GM20431 (cell line): Measurements from ENCODE around the gene CEP44.

Experiments
- in situ Hi-C: fragments of 300-500 bp; cut with MseI, MboI; formaldehyde crosslinking; loops from one replicate; pipeline ENCODE4 v1.15.0; 2020; ENCODE audit warnings: low sequenced_read_pairs; ENCODE audit not compliant: unreplicated experiment

Gene CEP44

DNA sequence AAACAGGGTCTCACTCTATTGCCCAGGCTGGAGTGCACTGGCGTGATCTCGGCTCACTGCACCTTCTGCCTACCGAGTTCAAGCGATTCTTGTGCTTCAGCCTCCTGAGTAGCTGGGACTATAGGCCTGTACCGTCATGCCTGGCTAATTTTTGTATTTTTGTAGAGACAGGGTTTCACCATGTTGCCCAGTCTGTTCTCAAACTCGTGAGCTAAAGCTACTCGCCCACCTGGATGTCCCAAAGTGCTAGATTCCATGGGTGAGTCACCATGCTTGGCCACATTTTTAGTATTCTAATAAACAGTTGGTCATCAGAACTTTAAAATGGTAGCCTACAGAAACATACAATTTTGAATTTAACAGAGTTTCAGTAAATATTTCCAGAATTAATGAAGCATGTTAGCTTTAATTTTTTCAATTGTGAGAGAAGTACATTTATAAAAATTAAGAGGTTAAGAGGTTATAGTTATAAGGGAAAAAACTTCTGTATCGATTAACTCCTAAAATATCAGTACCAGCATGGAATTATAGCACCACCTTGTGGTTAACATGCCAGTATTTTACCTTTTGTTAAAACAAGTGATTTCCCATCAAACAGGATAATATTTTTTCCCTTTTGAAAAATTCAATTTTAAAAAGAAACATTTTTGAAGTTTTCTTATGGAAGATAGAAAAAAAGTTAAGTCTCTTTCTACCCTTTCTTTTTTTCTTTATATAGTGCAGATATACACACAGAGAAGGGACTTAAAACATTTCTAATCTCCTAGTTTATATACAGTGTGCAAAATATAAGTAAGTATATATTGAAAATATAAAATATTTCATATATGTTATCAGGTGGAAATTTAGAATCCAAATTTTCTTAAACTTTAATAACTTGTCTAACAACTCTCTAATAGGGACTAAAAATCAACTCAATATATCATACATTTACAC, 35.4 kb downstream of the CEP44 start:
- in situ Hi-C loops: loop anchor here (10.0 kb wide), 1 partner anchor 104 kb away; no protein-coding TSS in a partner anchor

DNA sequence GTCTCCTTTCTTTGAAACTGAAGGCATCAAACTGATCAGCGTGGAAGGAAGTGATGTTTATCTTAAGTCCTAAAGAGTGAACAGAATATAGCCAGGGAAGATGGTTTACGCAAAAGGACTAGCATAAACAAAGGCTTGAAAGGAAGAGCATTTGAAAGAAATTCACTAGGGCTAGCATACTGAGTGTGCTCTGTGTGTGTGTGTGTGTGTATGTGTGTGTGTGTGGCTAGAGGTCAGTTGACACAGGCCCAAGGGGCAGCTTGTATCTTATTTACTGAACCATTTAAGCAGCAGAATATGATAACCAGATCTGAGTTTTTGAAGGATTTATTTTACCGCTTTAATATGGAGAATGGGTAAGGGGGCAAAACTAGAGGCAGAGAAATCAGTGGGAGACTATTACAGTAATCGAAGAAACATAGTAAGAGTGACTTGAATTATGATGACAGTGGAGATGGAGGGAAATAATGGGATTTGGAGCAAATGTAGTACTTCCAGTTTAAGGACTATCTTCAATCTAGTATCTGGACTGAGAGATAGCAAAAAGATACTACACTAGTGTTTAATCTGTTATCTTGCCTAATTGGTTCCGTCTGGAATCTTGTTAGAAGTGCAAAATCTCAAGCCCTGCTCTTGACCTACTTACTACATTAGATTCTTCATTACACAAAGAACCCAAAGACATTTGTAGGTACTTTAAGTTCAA, 36.9 kb downstream of the CEP44 start:
- in situ Hi-C loops: no loop called here

DNA sequence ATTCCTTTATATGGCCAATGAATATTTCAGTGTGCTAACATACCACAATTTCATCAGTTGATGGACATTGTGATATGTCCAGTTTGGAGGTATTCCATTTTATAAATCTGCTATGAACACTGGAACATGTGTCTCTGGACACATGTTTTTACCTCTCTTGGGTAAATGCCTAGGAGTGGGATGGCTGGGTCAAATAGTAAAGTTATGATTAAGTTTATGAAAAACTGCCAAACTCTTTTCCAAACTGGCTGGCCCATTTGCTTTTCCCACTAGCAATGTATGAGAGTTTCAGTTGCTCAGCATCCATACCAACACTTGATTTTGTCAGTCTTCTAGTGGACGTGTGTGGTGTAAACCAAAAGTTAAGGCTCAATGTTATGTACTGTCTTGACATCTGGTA, 40.5 kb downstream of the CEP44 start:
- in situ Hi-C loops: no loop called here

DNA sequence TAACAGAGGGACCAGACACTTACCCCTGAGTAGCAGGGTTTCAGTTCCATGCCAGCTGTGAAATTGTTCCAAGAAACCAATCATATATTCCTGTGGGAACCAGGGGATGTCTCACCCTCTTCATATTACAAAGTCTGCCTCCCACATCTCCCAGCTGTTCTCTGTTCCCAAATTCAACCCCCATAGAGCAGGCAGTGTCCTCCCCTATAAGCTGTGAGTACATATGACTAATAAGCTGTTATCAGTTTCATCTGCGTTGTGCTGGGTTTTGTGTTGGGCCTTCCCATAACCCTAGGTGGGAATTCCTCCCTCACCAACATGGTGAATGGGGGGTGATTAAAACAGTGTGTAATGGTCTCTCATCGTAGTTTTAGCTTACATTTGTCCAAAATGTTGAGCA, 41.0 kb downstream of the CEP44 start:
- in situ Hi-C loops: no loop called here

DNA sequence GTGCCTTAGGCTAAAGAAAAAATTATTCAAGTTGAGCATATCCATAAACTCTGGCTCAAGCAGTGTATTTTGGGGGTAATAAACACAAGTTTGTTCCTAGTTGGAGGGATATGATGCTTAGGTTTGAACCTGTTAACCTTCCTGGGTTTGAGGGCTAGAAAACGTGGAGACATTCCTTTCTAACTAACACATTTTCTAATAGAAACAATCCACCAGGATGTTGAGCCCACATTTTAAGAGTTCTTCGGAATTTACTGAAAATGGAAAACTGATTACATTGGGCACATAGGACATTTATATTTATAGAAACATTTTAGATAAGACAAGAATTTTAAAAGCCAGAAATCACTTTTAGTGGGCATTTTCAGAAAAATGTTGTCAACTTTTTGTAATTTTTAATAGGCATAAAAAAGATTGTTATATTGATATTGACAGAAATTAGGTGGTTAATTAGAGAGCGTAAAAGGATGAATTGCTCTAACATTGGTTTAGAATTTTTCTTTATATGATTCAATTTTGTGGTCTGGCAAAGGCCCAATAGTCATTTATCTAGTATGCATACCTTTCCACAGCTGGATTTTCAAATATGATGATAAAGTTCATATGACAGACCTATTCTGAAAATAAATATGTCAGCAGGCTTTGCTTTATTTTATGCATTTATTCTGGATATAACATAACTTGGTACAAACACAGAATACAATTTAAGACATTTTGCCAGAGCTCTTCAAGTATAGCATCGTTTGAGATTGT, 49.2 kb downstream of the CEP44 start:
- in situ Hi-C loops: no loop called here

DNA sequence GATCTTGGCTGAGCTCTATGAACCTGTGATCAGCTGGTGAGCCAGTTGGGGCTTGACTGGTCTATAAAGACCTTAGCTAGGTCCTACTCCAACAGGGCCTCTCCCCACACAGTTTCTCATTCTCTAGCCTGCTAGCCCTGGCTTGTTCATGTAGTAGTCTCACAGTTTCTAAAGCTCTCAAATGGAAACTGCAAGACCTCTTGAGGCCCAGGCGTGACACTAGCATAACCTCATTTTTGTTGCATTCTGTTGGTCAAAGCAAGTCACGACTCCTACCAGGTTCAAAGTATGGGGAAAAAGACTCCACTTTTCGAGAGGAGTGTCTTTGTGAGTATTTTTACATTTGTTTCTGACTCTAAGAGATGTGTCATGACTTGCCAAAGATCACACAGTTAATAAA, 50.9 kb downstream of the CEP44 start:
- in situ Hi-C loops: no loop called here

DNA sequence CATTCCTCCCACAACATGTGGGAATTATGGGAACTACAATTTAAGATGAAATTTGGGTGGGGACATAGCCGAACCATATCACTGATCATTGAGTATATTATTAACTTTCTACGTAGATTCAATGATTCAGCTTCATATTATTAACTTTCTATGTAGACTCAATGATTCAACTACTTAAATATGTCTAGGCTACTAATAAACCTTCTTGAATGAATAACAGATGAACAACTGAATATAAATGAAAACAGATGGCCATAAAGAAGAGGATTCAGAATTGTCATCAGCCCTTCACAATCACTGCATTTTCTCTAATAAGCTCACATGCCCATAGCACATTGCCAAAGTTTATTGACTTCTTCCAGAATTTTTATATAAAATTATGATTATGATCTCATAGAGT, 57.0 kb downstream of the CEP44 start:
- in situ Hi-C loops: no loop called here

DNA sequence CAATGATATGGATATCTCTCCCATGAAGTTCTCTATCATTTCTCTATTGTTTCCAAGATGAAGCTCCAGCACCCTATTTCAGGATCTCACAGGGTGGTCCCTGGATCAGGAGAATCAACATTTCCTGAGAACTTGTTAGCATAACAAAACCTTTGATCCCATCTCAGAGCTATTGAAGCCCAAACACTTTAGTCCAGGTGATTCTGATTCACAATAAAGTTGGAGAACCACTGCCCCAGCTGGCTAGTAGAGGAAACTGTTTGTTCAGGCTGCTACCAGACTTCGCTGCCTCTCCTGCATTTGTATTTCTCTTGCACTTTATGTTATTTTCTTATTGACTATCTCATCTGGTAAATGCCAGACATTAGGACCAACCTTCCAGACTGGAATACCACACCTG, 65.4 kb downstream of the CEP44 start:
- in situ Hi-C loops: no loop called here

DNA sequence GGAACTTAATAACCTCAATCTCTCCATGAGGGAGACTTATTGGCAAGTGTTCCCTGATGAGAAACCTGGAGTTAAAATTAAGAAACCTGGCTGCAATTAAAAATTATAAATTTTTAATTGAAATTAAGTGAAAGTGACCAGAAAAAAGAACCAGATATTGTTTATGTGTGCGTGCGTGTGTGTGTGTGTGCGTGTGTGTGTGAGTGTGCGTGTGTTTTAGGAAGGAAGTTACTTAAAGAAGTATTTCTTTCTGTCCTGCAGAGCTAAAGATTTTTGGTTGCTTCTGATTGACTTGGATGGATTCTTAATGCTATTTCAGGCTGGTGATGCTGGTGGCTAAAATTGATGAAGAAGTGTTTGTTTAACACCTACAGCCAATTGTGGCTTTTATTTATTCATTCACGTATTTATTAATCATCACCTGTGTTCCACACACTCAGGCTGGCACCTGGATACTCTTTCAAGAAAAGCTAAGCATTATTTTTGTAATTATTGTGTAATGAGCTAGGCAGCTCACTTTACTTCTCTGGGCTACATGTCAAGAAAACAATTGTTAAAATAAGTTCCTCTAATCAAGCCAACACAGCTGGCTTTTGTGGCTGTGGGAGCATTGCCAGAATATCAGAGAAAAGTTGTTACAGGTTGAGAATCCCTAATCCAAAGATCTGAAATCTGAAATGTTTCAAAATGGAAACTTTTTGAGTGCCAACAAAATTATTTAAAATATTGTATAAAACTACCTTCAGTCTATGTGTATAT, 68.5 kb downstream of the CEP44 start:
- in situ Hi-C loops: loop anchor here (25.0 kb wide), 2 partner anchors 285 to 360 kb away; no protein-coding TSS in a partner anchor

DNA sequence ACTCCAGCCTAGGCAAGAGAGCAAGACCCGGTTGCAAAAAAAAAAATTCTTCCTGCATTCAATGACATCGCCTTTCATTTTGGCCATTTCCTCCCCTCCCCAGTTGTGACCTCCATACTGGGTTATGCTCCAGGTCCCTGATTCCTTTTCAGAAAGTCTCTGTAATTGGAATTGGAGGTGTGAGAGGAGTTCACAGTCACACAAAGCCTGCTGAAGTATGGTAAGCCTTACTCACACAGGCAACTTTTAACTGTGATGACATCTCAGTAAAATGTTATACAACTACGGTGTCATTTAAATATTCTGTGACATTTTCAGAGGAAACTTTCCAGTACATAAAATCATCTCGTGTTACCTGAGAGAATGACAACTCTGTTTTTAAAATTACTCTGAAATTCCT, 73.6 kb downstream of the CEP44 start:
- in situ Hi-C loops: loop anchor here (25.0 kb wide), 2 partner anchors 280 to 355 kb away; no protein-coding TSS in a partner anchor

DNA sequence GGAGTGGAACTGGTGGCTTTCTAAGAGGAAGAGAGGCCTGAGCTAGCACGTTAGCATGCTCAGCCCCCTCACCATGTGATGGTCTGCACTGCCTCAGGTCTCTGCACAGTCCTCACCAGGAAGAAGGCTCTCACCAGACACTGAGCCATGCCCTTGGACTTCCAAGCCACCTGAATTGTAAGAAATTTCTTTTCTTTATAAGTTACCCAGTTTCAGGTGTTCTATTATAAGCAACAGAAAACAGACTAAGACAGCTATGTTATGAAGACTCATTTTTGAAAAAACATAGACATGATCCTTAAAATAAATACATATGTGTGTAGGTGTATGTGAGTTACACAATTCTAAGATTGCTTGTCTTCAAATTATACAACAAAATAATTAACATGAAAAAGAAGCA, 74.7 kb downstream of the CEP44 start:
- in situ Hi-C loops: loop anchor here (25.0 kb wide), 2 partner anchors 279 to 354 kb away; no protein-coding TSS in a partner anchor

DNA sequence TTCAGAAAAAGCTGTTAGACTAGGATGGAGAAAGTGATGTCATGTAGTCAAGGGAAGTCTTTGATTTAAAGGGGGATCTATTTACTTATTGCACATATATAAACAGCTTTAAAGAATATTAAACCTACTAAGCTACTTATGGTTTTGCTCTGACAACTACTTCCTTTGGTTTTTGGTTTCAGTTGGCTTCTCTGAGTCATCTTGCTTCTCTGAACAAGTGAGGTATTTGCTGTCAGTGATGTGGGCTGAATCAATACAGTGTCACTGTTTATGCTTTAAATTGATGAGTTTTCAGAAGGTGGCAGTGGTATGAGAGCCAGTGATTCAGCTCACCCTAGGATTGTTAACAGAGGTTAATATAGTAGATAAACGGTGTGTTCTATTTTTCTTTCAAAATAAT, 75.1 kb downstream of the CEP44 start:
- in situ Hi-C loops: loop anchor here (25.0 kb wide), 2 partner anchors 278 to 353 kb away; no protein-coding TSS in a partner anchor

DNA sequence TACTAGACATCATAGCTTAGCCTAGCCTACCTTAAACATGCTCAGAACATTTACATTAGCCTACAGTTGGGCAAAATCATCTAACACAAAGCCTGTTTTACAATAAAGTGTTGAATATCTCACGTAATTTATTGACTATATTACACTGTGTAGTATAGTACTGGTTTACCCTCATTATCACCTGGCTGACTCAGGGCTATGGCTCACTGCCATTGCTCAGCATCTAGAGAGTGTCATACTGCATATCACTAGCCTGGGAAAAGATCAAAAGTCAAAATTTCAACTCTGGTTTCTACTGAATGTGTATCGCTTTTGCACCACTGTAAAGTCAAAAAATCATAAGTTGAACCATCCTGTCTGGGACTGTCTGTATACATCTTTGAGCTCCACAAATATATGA, 78.6 kb downstream of the CEP44 start:
- in situ Hi-C loops: loop anchor here (25.0 kb wide), 2 partner anchors 275 to 350 kb away; no protein-coding TSS in a partner anchor

DNA sequence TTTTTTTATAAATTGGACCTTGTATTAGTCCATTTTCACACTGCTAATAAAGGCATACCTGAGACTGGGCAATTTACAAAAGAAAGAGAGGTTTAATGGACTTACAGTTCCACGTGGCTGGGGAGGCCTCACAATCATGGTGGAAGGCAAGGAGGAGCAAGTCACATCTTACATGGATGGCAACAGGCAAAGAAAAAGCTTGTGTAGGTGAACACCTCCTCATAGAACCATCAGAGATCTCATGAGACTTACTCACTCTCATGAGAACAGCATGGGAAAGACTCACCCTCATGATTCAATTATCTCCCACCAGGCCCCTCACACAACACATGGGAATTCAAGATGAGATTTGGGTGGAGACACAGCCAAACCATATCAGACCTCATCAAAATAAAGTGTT, 80.1 kb downstream of the CEP44 start:
- in situ Hi-C loops: loop anchor here (25.0 kb wide), 2 partner anchors 274 to 349 kb away; no protein-coding TSS in a partner anchor

DNA sequence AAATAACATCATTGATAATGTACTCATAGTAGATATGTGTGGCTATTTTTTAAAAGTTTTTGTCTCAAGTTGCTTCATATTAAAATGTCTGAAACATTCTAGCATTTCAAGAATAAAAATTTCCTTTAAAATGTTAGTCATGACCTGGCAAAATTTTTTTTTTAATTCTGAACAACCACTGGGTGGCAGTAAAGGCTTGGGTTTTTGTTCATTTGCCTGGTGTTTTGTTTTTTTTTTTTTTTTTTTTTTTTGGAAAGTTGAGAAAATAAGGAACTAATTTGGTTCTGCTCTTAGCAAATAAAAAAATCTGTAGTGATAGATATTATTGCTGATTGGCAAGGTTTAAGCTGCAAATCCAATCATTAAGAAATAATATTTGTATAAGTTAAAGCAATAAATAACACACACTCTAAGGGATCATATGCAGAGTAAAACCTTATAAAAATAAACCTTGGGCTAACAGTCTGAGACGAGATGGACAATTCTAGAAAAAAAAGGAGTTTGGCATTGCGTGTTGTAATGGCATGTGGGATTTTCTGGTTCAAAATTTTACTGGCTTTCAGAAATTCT, 81.4 kb downstream of the CEP44 start:
- in situ Hi-C loops: loop anchor here (25.0 kb wide), 2 partner anchors 272 to 347 kb away; no protein-coding TSS in a partner anchor

DNA sequence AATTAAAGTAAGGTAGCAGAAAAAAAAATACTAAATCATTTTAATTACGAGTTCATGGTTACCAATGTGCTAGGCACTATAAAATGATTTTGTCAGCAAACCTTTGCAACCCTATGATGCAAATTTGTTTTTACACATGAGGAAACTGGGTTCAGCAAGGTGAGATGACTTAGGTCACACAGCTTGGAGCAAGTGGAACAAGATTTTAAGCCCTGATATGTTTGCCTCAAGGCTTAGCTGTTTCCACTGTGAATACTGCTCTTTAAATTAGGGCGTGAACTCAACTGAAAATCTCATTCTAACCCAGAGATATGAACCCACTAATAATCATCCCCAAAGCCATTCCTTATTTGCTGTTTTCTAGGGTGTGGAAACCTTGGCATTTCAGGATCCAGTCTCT, 86.3 kb downstream of the CEP44 start:
- in situ Hi-C loops: loop anchor here (25.0 kb wide), 2 partner anchors 267 to 342 kb away; no protein-coding TSS in a partner anchor

DNA sequence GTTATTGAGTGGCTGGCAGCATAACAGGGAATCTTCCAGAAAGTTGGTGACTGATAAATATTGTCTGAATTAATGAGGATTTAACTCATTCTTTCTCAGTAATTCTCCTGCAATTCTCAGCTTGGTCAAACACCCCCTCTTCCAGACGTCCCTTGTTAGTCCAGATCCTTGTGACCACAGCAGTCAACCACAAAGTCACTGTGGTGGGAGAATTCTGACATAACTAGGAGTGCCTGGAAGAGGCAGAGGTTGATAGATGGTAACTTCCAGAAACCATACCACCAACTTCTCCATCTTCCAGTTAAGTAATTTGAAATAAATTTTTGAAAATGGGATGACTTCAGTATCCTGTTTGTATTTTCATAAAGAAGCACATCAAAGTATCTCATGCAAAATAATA, 90.1 kb downstream of the CEP44 start:
- in situ Hi-C loops: loop anchor here (25.0 kb wide), 2 partner anchors 263 to 338 kb away; no protein-coding TSS in a partner anchor

DNA sequence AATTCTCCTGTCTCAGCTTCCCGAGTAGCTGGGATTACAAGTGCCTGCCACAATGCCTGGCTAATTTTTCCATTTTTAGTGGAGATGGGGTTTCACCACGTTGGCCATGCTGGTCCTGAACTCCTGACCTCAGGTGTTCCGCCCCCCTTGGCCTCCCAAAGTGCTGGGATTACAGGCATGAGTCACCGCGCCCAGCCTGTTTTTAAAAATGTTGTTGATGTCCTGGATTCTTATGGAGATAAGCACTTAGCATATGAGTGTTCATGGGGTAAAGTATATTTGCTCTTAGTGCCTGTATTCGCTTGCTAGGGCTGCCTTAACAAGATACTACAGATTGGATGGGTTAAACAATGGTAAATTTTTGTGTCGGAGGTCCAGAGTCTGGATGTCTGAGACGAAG, 91.7 kb downstream of the CEP44 start:
- in situ Hi-C loops: no loop called here

DNA sequence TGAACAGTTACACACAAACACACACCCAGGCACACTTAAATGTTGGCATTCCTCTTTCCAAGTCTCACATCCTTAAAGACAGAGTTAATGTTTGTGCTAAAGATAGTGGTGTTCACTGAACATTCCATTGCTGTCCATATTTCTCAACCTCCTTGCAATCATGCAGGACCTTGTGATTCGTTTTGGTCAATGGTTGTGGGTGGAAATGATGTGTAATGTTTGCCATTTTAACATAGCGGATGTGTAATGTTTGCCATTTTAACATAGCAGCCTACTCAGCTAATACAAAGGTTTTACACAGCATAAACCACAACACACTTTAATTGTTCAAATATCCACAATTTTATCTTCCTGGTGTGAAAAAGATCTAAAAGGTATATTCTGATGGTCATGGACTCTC, 93.9 kb downstream of the CEP44 start:
- in situ Hi-C loops: no loop called here
